ENCODE data around the gene UIMC1. TPM values are rescaled to one million over a fixed set of nuclear protein-coding genes. Genes with fewer than 3 reads are reported as not detected.
A peak's percentile ranks its signal among the peaks of the same experiment; 100 is the strongest.

Gene UIMC1
- total RNA-seq, 2 donors from 2014 or later, result 42.5 to 43.0 TPM

- peak within 1 kb of the TSS; percentile 73 for H3K27ac Mint-ChIP-seq
- peaks cover 23% of the 10 kb centered on the region for H3K36me3 Mint-ChIP-seq (ENCODE audit: low read depth)
- no peaks in the 10 kb centered on the region for H3K9me3 Mint-ChIP-seq
- H3K4me3 Mint-ChIP-seq, result peak within 1 kb of the TSS; percentile 15
- no peaks in the 10 kb centered on the region for H3K27me3 Mint-ChIP-seq
- no peak for ATAC-seq (replicated peaks)
- peaks cover 28% of the 10 kb centered on the region for H3K4me1 Mint-ChIP-seq
Measured at GRCh38 chr5:176899296-176899891, 107.2 kb downstream of the UIMC1 start, which contains the start of gene HK3. TSS of gene HK3 (minus strand) at chr5:176899346. CDS start at chr5:176896159, 3,187 bp downstream.

- ATAC-seq (replicated peaks), result no peak
- Mint-ChIP-seq H3K36me3 (ENCODE audit: low read depth) (peaks cover 9% of the 10 kb centered on the region), H3K27me3 (no peaks in the 10 kb centered on the region), H3K9me3 (no peaks in the 10 kb centered on the region), H3K4me3 (no peak overlapping the region), H3K4me1 (peaks cover 27% of the 10 kb centered on the region), H3K27ac (no peak overlapping the region)
Measured at GRCh38 chr5:176897263-176897662, 109.3 kb downstream of the UIMC1 start.

GRCh38 chr5:176895831-176896230 lies 110.7 kb downstream of the UIMC1 start:
- Mint-ChIP-seq H3K27ac (no peak overlapping the region), H3K27me3 (peaks cover 5% of the 10 kb centered on the region)

GRCh38 chr5:176894298-176894697 lies 112.3 kb downstream of the UIMC1 start:
- Mint-ChIP-seq H3K27me3 (peaks cover 5% of the 10 kb centered on the region), H3K4me3 (no peak overlapping the region), H3K9me3 (no peaks in the 10 kb centered on the region), H3K27ac (no peak overlapping the region), H3K4me1 (peaks cover 7% of the 10 kb centered on the region), H3K36me3 (ENCODE audit: low read depth) (no peaks in the 10 kb centered on the region)
- ATAC-seq (replicated peaks), result no peak

More at GRCh38 chr5:176895831-176896230, 110.7 kb downstream of the UIMC1 start:
- H3K4me1 Mint-ChIP-seq, result peaks cover 14% of the 10 kb centered on the region
- no peaks in the 10 kb centered on the region for H3K36me3 Mint-ChIP-seq (ENCODE audit: low read depth)
- H3K9me3 Mint-ChIP-seq, result no peaks in the 10 kb centered on the region
- no peak overlapping the region for H3K4me3 Mint-ChIP-seq
- ATAC-seq (replicated peaks), result no peak

- H3K36me3 Mint-ChIP-seq (ENCODE audit: low read depth), result no peaks in the 10 kb centered on the region
- H3K27me3 Mint-ChIP-seq, result peaks cover 5% of the 10 kb centered on the region
- peaks cover 5% of the 10 kb centered on the region for H3K4me1 Mint-ChIP-seq
- ATAC-seq (replicated peaks), result no peak
- no peaks in the 10 kb centered on the region for H3K9me3 Mint-ChIP-seq
- H3K27ac Mint-ChIP-seq, result no peak overlapping the region
- H3K4me3 Mint-ChIP-seq, result no peak overlapping the region
Measured at GRCh38 chr5:176892663-176893062, 113.9 kb downstream of the UIMC1 start.

- no peak overlapping the region for H3K27ac Mint-ChIP-seq
- no peak for ATAC-seq (replicated peaks)
- peaks cover 5% of the 10 kb centered on the region for H3K27me3 Mint-ChIP-seq
- H3K4me3 Mint-ChIP-seq, result no peak overlapping the region
- H3K9me3 Mint-ChIP-seq, result no peaks in the 10 kb centered on the region
- H3K36me3 Mint-ChIP-seq (ENCODE audit: low read depth), result no peaks in the 10 kb centered on the region
- peaks cover 2% of the 10 kb centered on the region for H3K4me1 Mint-ChIP-seq
Measured at GRCh38 chr5:176891331-176891958, 115.1 kb downstream of the UIMC1 start.

- Mint-ChIP-seq H3K4me3 (no peak overlapping the region), H3K9me3 (no peaks in the 10 kb centered on the region), H3K36me3 (ENCODE audit: low read depth) (no peaks in the 10 kb centered on the region), H3K27ac (no peak overlapping the region), H3K4me1 (no peaks in the 10 kb centered on the region), H3K27me3 (peaks cover 5% of the 10 kb centered on the region)
- ATAC-seq (replicated peaks), result no peak
Measured at GRCh38 chr5:176890455-176891330, 115.9 kb downstream of the UIMC1 start.

- H3K9me3 Mint-ChIP-seq, result no peaks in the 10 kb centered on the region
Measured at GRCh38 chr5:176889321-176890280, 117.0 kb downstream of the UIMC1 start.

GRCh38 chr5:176888865-176889165 lies 117.8 kb downstream of the UIMC1 start:
- Mint-ChIP-seq H3K36me3 (ENCODE audit: low read depth) (no peaks in the 10 kb centered on the region), H3K4me1 (peaks cover 10% of the 10 kb centered on the region), H3K27me3 (peaks cover 5% of the 10 kb centered on the region), H3K4me3 (no peak overlapping the region), H3K27ac (no peak overlapping the region), H3K9me3 (no peaks in the 10 kb centered on the region)
- ATAC-seq (replicated peaks), result no peak

More at GRCh38 chr5:176889321-176890280, 117.0 kb downstream of the UIMC1 start:
- H3K27me3 Mint-ChIP-seq, result peaks cover 5% of the 10 kb centered on the region
- ATAC-seq (replicated peaks), result no peak
- H3K36me3 Mint-ChIP-seq (ENCODE audit: low read depth), result no peaks in the 10 kb centered on the region
- peaks cover 4% of the 10 kb centered on the region for H3K4me1 Mint-ChIP-seq
- no peak overlapping the region for H3K4me3 Mint-ChIP-seq
- H3K27ac Mint-ChIP-seq, result no peak overlapping the region

- H3K9me3 Mint-ChIP-seq, result no peaks in the 10 kb centered on the region
- ATAC-seq (replicated peaks), result no peak
- no peak overlapping the region for H3K27ac Mint-ChIP-seq
- no peaks in the 10 kb centered on the region for H3K36me3 Mint-ChIP-seq (ENCODE audit: low read depth)
- peaks cover 10% of the 10 kb centered on the region for H3K4me1 Mint-ChIP-seq
- H3K27me3 Mint-ChIP-seq, result peaks cover 5% of the 10 kb centered on the region
- no peak overlapping the region for H3K4me3 Mint-ChIP-seq
Measured at GRCh38 chr5:176888016-176888864, 118.3 kb downstream of the UIMC1 start.

GRCh38 chr5:176887252-176887849 lies 119.2 kb downstream of the UIMC1 start:
- Mint-ChIP-seq H3K4me1 (peaks cover 10% of the 10 kb centered on the region), H3K4me3 (no peak overlapping the region), H3K9me3 (no peaks in the 10 kb centered on the region), H3K36me3 (ENCODE audit: low read depth) (no peaks in the 10 kb centered on the region), H3K27me3 (peaks cover 5% of the 10 kb centered on the region), H3K27ac (no peak overlapping the region)
- no peak for ATAC-seq (replicated peaks)

- Mint-ChIP-seq H3K36me3 (ENCODE audit: low read depth) (no peaks in the 10 kb centered on the region), H3K4me1 (peaks cover 10% of the 10 kb centered on the region), H3K27ac (no peak overlapping the region), H3K4me3 (no peak overlapping the region), H3K9me3 (no peaks in the 10 kb centered on the region), H3K27me3 (peaks cover 2% of the 10 kb centered on the region)
- no peak for ATAC-seq (replicated peaks)
Measured at GRCh38 chr5:176886336-176887251, 120.0 kb downstream of the UIMC1 start.
